GM21619 (cell line): ENCODE data around the gene FMNL2.

Experiments used
- ATAC-seq: cut with Tn5 transposase; IDR thresholded peaks from one replicate; pipeline ENCODE4 v1.9.1; 2021; ENCODE audit not compliant: unreplicated experiment

Gene FMNL2

DNA sequence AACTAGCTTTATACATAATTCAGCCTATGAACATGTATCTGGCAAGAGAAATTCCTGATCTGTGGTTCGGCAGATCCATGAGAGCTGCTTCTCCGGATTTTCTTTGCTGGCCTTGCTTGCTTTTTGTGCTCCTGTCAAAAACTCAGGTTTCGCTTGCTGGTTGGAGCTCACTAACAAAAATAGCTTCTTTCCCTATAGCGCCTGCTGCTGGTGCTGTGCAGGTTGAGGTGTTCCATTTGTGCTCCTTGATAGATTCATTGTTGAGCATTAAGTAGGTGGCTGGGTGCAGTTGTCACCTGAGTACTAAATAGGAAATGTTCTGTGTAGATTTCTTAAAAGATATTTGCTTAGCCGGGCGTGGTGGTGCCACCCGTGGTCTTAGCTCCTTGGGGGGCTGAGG, 234.2 kb downstream of the FMNL2 start:
- no peak for ATAC-seq

DNA sequence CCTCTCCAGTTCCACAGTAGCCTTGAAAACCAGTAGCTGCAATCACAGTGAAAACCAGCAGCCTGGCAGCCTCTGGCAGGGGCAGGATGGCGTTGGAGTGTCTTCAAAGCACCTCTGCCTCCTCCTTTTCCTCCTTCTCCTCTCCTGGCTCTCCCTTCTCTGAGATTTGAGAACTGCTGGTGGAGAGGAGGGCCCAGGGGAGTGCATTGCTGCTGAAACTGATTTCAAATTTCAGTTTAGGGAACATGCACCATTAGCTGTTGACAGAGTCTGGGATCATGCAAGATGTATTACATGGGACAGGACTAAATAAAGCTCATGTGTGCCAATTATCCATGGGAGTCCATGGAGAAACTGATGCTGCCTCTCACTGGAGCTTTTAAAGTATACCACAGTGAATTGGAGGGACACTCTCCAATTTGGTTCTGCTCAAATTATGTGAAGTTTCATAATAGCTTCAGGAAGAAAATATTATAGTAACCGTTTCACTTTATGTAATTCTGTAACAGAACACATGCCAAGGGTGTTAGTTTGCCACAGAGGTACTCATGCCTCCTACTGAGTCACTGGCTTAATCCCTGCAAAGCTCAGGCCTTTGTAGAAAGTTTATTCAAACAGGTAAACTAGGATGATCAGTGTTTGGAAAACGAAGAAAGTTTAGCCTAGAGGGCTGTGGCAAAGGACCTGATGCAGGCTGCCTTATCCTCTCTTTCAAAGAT, 236.2 kb downstream of the FMNL2 start:
- ATAC-seq = no peak

DNA sequence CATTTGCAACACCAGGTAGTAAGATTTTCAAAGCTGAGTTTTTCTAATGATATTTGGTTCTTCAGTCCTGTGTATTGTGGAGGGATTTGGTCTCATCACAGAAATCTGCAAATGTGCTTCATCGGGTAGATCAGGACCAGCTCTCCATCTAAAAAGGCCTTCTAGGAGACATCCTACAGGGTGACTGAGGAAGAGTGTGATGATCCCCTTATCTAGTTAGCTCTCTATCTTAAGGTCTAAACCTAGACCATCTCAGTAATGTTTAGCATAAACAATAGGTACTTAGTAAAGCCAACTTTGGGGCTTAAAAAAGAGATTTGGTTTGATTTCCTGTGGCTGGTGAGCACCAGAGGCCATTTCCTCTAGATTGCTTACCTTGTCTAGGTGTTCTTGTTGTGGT, 237.1 kb downstream of the FMNL2 start:
- no peak for ATAC-seq

DNA sequence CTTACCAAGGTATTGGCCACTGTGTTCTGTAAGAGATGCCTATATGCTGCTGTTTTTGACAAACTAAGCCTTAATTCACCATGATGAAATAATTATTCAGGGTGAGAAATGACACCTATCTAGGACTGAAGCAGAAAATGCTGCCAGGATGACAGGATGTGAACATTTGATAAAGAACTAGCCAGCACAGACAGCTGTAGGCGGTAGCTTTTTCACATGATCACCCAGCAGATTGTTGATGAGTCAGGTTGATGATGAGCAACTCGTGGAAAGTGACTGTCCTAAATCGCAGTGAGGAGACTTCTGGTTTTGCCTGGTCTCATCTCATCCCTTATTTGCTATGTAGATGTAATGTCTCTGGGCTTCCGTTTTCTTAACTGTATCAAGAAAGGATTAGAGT, 238.2 kb downstream of the FMNL2 start:
- peak; percentile 95 for ATAC-seq

DNA sequence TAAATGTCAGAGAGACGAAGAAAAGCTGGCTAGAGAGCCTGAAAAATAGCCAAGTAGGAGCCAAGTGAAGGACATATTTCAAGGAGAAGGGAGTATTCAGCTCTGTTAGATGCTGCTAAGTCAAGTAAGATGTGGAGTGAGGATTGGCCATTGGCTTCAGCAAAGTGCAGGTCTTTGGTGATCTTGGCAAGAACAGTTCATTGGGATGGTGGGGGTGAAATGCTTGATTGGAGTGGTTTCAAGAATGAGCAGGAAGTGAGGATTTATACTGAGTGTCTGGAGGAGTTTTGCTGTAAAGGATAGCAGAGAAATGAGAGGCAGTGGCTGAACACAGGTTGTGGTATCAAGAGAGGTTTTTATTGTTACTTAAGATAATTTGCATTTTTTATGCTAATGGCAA, 242.6 kb downstream of the FMNL2 start:
- ATAC-seq = no peak

DNA sequence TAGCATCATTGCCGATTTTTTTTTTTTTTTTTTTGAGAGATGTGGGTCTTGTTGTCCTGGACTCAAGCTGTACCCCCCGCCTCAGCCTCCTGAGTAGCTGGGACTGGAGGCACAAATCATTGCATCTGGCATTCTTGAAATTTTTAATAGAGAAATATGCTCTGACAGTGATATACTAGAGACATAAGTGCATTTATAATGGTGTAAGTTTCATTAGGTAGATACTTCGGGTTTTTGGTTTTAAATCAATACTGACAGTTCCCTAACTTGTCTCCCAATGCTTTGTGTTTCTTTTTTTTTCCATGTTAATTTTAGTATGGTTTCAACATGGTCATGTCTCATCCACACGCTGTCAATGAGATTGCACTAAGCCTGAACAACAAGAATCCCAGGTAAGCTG, 243.6 kb downstream of the FMNL2 start:
- no peak for ATAC-seq

DNA sequence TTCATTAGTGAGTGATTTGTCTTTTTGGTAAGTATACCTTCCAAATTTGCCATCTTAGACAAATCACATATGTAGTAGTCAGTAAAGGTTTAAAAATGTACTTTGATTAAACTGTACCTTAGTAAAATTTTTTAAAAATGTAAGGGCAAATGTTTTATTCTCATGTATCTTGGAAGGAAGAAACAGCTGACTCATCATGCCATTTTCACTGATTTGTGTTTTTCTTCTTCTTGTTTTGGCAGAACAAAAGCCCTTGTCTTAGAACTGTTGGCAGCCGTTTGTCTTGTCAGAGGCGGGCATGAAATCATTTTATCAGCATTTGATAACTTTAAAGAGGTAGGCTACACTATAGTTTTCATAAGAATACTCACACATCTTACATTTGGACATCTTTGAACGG, 245.7 kb downstream of the FMNL2 start:
- ATAC-seq = no peak

DNA sequence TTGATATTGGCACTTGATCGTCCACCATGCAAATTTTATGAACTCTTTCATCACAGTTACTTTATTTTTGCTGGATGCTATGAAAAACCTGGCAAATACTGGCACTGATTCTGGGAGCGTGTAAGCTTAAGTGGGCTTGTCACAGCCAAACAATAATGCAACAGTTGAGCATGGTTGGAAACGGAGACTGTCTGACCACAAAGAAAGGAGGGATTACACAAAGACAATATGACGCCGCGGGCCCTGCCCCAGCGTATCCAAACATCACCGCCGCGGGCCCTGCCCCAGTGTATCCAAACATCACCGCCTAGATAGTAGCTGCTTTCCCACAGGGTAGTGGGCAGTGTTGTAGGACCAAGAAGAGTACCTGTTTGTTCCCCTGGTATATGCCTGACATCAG, 246.4 kb downstream of the FMNL2 start:
- no peak for ATAC-seq

DNA sequence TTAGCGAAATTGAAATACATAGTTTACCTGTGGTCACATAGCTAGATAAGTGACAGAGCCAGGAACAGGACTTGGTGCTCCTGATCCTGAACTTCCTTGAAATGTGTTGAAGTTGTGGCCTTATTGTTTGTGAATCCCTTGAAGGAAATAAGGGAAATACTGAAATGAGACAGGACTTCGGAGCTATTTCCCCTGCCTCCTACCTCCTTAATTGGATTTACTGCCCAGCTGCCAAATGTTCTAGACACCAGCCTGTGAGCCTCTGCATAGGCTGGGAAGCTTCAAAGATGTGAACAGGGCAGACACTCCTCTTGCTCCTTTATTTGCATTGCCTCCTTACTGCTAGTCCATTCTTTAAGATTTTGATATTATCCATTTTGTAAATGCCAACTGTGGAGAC, 247.1 kb downstream of the FMNL2 start:
- ATAC-seq = no peak

DNA sequence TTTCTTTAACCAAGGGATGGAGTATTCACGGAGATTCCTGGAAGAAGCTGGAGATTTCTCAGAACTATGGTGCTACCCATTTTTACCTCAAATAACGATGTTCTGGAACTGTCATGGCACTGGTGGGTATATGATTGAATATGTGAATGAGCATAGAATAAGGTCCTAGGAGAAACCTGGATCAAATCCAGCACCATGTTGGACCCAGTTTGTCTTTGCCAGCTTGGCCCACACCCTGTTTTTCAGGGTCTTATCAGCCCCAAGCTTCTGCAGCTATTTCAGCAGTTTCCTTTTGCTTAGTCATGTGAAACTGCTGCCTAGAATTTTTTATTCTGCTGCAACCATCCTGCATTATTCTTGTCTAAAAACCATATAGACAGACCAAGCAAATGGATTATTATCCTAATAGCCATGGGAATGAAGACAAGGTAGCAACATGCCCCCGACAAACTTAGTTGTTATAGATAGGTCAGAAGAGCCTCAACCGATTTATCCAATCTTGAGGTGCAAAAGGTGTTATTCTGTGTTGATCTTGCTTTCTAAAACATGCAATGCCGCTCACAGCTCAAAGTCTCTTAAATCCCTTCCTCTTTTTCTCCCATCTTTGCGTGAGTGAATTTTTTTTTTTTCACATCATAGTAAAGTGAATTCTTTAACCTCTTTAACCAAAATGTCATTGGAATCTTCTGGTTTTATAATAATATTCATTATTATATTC, 248.7 kb downstream of the FMNL2 start:
- ATAC-seq = no peak

DNA sequence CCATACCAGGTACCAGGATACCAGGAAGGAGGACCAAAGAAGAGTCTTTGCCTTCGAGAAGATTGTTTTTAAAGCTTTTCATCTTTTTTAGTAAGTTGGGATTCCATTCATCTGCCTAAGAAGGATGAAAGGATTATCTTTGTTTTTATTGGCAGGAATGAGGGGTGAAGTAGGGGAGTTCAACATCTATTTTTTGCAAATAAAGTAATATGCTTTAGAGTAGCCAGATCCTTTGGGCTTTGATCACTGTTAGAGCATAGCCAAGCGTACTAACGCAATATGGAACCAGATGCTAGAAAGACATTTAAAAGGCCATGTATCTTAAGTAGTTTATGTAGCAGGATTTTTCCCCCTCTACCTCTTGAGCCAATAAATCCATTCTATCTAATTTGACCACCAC, 249.3 kb downstream of the FMNL2 start:
- no peak for ATAC-seq

DNA sequence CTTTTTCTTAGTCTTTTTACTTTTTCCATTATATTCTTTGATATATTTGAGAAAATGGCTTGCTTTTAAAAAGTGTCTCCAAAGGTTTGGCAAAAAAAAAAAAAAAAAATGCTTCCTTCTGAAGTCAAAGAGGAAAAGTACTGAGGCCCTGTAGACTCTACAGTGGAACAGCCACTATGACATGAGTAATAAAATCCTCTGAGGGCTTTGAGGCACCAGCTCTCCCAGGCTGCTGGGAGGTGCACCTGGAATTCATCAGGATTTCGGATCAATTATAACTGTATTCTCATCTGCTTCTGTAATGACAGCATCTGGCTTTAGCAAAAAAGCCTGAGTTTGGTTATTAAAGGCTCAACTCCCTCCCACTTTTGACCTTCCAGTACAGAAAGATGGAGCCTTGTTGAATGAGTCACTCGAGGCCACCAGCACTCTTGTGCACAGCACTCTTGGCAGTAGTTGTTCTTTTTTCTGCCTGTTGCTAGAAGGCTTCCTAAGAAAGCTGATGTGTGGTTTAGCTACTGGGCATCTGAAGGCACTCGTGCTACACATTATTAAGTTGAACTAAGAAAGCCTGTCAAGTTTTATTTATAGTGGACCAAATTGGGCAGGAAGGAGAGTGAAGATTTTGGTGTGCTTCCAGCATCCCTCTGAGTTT, 251.0 kb downstream of the FMNL2 start:
- no peak for ATAC-seq

DNA sequence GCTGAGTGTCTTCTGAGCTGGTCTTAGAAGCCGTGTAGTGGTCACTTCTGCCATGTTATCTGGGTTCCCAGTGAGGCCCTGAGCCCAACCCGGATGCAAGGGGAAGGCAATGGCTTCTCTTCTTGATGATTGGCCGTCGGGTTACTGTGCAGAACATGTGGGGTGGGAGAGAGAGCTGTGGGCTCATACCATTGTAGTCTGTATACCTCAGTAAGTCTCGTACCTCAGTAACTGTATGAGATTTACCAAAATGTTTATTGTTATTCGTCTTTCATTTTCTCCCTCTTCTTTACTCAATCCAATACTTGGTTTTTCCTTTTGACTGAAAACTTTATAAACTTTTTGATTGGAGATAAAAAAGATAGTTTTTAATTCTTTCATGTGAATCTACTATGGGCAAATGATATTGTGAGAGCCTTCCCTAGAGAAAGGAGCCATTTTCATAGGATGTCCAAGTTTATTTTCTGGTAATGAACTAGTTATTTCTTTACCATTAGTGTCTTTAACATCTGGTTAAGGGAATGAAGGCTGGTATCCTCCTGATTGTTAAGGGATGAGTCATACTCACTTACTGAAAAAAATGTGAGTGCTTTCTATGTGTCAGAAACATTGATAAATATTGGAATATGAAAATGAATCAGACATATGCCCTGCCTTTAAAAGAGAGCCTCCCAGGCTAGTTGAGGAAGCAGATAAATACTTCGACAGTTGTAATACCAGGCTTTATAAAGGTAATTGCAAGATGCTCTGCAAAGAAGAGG, 252.4 kb downstream of the FMNL2 start:
- ATAC-seq = no peak

DNA sequence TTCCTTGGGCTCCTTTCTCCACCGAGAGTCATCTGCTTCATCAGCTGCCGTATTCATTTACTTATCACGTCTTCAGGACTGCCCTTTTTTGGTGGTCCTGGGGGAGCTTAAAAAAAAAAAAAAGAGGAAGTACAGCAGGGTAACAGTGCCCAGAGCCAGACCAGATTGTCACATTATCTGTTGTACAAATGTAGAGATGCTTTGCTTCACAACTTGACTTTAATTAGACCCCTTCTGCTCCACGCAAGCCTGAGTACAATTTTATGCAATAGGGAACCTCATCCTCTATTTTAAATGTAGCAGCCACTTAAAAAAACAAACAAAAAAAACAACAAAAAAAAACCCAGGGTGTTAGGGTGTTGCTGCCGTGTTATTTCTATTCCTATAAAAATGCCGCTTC, 254.0 kb downstream of the FMNL2 start:
- no peak for ATAC-seq

DNA sequence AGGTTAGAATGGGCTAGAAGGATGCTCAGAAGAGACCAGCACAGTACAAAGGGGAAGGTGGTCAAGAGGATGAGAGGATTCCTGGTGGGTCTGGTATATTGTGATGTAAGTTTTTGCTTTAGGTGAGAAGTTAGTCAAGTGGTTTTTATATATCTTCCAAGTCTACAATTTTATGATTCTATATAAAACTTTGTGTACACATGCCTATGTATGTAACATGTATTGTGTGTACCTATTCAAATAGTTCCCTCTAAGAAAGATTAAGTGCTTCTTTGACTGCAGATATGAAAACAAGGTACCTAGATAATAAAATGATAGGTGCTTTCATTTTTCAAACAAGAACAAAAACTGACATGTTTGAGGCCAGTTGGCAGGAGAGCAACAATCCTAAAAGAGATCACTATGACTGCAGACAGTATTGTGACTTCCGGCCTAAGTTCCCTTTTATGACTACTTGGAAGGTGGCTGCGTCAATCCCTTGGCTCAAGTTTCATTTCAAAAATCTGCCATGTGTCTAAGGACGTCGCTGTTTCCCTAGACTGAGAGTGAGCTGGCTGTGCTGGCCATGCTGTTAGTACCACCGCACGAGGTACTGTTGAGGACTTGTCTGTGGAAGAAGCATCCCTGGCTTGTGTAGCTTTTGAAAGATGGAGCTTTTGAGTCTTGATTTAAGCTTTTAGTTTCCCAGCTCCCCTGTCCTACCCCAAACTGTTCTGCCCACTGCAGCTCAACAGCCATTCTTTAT, 259.2 kb downstream of the FMNL2 start:
- peak; percentile 87 for ATAC-seq

DNA sequence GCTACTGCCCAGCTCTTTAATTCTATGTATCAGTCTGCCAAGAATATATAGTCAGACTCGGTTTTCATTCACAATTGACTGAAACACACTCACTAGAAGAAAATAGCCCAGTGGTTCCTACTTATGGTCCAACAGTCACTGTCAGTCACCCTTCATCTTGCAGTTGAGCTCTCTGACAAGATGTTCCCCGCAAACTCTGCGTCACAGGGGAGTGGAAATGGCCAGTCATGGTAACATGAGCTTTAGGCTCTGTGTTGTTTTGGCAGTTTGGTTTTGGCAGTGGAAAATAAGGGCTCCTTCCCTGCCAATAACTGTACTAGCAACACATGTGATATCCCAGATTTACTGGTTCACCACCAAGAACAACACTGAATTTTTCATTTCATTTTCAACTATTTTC, 259.8 kb downstream of the FMNL2 start:
- no peak for ATAC-seq

DNA sequence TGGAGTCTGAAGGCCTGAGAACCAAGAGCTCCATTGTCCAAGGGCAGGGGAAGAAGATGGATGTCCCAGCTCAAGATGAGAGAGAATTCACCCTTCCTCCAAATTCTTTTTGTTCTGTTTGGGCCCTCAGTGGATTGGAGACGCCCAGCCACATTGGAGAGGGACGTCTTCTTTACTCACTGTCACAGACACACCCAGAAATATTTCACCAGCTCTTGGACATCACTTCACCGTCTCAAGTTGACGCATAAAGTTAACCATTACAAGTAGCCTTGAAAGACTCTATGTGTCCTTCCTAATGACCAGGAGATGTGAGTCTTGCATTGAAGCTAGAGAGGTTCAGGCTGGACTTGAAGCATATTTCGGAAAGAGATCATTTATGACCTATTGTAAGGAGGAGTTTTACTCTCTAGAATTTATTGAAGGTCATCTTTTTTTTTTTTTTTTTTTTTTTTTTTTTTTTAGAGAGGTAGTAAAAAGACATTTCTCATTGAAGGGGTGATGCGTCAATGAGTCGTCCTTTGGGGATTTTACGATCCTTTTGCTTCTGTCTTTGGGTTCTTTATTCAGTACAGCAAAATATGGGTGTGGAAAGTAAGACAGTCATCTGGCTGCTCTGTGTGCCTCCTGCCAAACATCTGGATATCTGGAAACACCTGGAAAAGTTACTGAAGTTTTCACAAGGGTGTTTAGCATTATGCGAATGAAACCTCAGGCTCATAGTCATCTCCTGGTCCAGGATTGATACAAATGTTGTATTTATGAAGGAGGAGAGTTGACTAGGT, 264.2 kb downstream of the FMNL2 start:
- ATAC-seq = no peak

DNA sequence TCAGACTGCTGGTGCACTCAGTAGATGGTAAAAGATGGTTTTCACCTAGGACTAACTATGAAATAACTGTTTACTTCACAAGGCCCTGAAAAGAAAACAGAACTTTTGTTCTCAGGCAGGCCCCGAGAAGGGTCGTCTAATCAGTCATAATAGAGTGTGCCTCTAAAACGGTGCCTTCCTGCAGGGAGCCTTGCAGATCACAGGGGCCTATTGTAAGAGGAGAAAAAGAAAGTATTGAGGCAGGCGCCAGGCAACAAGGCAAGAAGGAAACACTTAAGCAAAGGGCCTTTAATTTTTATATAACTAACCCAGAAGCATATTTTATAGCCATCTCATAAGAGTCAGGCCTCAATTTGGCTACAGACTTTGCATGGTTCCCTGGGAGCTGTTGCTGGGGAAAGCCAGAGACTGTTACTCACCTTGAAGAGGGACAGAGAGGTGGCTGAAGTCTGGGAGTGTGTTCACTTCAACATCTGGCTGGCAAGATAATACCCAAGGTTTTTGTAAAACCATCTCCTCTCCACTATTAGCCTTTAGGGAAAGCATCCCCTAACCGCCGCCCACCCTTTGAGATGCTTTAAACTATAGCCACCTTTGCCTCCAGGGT, 265.2 kb downstream of the FMNL2 start:
- no peak for ATAC-seq

DNA sequence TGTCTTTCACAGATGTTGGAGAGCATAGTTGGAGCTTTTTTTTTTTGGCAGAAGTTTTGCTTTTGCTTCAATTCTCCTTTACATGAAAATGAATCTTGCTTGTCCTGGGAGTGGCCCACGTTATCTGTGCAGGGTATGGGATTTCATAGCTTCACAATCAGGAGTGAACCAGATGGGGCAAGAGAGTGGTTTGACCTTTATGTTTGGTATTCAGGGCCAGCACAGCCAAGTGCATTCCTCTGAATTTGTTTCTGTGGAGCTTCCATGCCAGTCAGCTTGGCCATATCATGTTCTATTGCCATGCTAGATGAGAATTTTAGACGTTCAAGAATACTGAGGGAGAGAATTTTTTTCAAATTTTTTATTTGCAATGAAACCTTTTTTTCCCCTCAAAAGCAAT, 265.7 kb downstream of the FMNL2 start:
- ATAC-seq = no peak

DNA sequence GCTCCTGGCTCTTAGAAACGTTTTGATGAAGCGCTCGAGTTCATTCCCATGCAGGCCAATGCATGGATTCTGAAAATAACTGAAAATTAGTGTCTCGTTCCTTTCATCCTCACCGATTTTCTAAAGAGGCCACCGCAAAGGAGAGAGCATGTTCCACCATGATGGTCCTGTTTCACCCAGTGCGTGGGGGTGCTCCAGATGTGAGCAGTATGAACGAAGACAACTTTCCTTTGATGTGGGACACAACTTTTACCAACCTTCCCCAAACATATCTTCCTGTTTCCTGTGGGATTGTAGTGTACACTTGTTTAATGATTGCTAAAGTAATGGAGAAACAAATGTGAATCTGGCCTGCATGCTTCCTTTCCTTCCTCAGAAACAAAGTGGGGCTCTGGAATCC, 267.8 kb downstream of the FMNL2 start:
- no peak for ATAC-seq
